ENCODE measurements around the gene SPINK1.
"Not testable (repeated sequence)": the region's sequence is repeated elsewhere in the genome, so short reads cannot be mapped to it uniquely, and the experiment has no call there.

Gene SPINK1

GRCh38 chr5:147831465-147831864 lies at the start of gene SPINK1:
Gene SPINK1, minus strand, starts transcription at chr5:147831671. Its CDS starts 94 bp downstream, at chr5:147831577.
- no CpG with 5 or more reads among the region's 3 CpGs for WGBS (ENCODE audit: insufficient coverage, insufficient read length)
- Histone ChIP-seq H3K27ac (ENCODE audit: low read length) (no peak within 1 kb of the TSS), H3K36me3 (ENCODE audit: control insufficient read depth, insufficient read depth, low read length) (no peaks in the 10 kb centered on the region), H3K27me3 (ENCODE audit: control insufficient read depth, insufficient read depth, low read length) (no peaks in the 10 kb centered on the region), H3K4me3 (ENCODE audit: low read length) (no peak within 1 kb of the TSS), H3K9me3 (ENCODE audit: control insufficient read depth, insufficient read depth, low read length) (no peaks in the 10 kb centered on the region), H3K4me1 (ENCODE audit: control insufficient read depth, insufficient read depth, low read length) (no peaks in the 10 kb centered on the region)
- no peak for DNase-seq (ENCODE audit: low read depth, low spot score)

GRCh38 chr5:147880487-147880886 lies 49.0 kb upstream of the SPINK1 start:
- Histone ChIP-seq H3K4me1 (ENCODE audit: control insufficient read depth, insufficient read depth, low read length) (peaks cover 6% of the 10 kb centered on the region; the same call in 1 of the 2 replicates), H3K27me3 (ENCODE audit: control insufficient read depth, insufficient read depth, low read length) (no peaks in the 10 kb centered on the region), H3K9me3 (ENCODE audit: control insufficient read depth, insufficient read depth, low read length) (no peaks in the 10 kb centered on the region), H3K4me3 (ENCODE audit: low read length) (no peak overlapping the region), H3K36me3 (ENCODE audit: control insufficient read depth, insufficient read depth, low read length) (no peaks in the 10 kb centered on the region; the same call in 1 of the 2 replicates), H3K27ac (ENCODE audit: low read length) (no peak overlapping the region)
- no peak for DNase-seq (ENCODE audit: low read depth, low spot score)
- WGBS (ENCODE audit: insufficient coverage, insufficient read length) = no CpG with 5 or more reads among the region's 2 CpGs

GRCh38 chr5:147879784-147880183 lies 48.3 kb upstream of the SPINK1 start:
- H3K4me1 ChIP-seq (ENCODE audit: control insufficient read depth, insufficient read depth, low read length) = peaks cover 8% of the 10 kb centered on the region; the same call in 1 of the 2 replicates
- no CpG with 5 or more reads among the region's 3 CpGs for WGBS (ENCODE audit: insufficient coverage, insufficient read length)
- no peaks in the 10 kb centered on the region for H3K27me3 ChIP-seq (ENCODE audit: control insufficient read depth, insufficient read depth, low read length)
- no peaks in the 10 kb centered on the region for H3K9me3 ChIP-seq (ENCODE audit: control insufficient read depth, insufficient read depth, low read length)
- no peak overlapping the region for H3K4me3 ChIP-seq (ENCODE audit: low read length)
- H3K36me3 ChIP-seq (ENCODE audit: control insufficient read depth, insufficient read depth, low read length) = no peaks in the 10 kb centered on the region; the same call in 1 of the 2 replicates
- H3K27ac ChIP-seq (ENCODE audit: low read length) = no peak overlapping the region
- no peak for DNase-seq (ENCODE audit: low read depth, low spot score)

- Histone ChIP-seq H3K36me3 (ENCODE audit: control insufficient read depth, insufficient read depth, low read length) (no peaks in the 10 kb centered on the region; the same call in 1 of the 2 replicates), H3K27ac (ENCODE audit: low read length) (no peak within 1 kb of the TSS), H3K4me3 (ENCODE audit: low read length) (no peak within 1 kb of the TSS), H3K9me3 (ENCODE audit: control insufficient read depth, insufficient read depth, low read length) (no peaks in the 10 kb centered on the region), H3K27me3 (ENCODE audit: control insufficient read depth, insufficient read depth, low read length) (no peaks in the 10 kb centered on the region), H3K4me1 (ENCODE audit: control insufficient read depth, insufficient read depth, low read length) (peaks cover 11% of the 10 kb centered on the region; the same call in 1 of the 2 replicates)
- no peak for DNase-seq (ENCODE audit: low read depth, low spot score)
- WGBS (ENCODE audit: insufficient coverage, insufficient read length) = no CpG with 5 or more reads among the region's 2 CpGs
Measured at GRCh38 chr5:147878066-147878759, 46.7 kb upstream of the SPINK1 start, which contains the start of gene SCGB3A2. Gene SCGB3A2, plus strand, starts transcription at chr5:147878711. Its CDS starts 93 bp downstream, at chr5:147878804.

GRCh38 chr5:147876626-147877025 lies 45.2 kb upstream of the SPINK1 start:
- Histone ChIP-seq H3K9me3 (ENCODE audit: control insufficient read depth, insufficient read depth, low read length) (no peaks in the 10 kb centered on the region), H3K27ac (ENCODE audit: low read length) (no peak overlapping the region), H3K4me1 (ENCODE audit: control insufficient read depth, insufficient read depth, low read length) (peaks cover 8% of the 10 kb centered on the region; the same call in 1 of the 2 replicates), H3K36me3 (ENCODE audit: control insufficient read depth, insufficient read depth, low read length) (peaks cover 3% of the 10 kb centered on the region; the same call in 1 of the 2 replicates), H3K27me3 (ENCODE audit: control insufficient read depth, insufficient read depth, low read length) (no peaks in the 10 kb centered on the region), H3K4me3 (ENCODE audit: low read length) (no peak overlapping the region)
- DNase-seq (ENCODE audit: low read depth, low spot score) = no peak
- no CpG with 5 or more reads among the region's 2 CpGs for WGBS (ENCODE audit: insufficient coverage, insufficient read length)

- Histone ChIP-seq H3K4me3 (ENCODE audit: low read length) (no peak overlapping the region), H3K27me3 (ENCODE audit: control insufficient read depth, insufficient read depth, low read length) (no peaks in the 10 kb centered on the region), H3K4me1 (ENCODE audit: control insufficient read depth, insufficient read depth, low read length) (peaks cover 8% of the 10 kb centered on the region; the same call in 1 of the 2 replicates), H3K9me3 (ENCODE audit: control insufficient read depth, insufficient read depth, low read length) (no peaks in the 10 kb centered on the region), H3K27ac (ENCODE audit: low read length) (no peak overlapping the region), H3K36me3 (ENCODE audit: control insufficient read depth, insufficient read depth, low read length) (peaks cover 4% of the 10 kb centered on the region; the same call in 1 of the 2 replicates)
- DNase-seq (ENCODE audit: low read depth, low spot score) = no peak
Measured at GRCh38 chr5:147876141-147876540, 44.7 kb upstream of the SPINK1 start.

GRCh38 chr5:147874910-147875367 lies 43.5 kb upstream of the SPINK1 start:
- no peaks in the 10 kb centered on the region for H3K27me3 ChIP-seq (ENCODE audit: control insufficient read depth, insufficient read depth, low read length)
- H3K27ac ChIP-seq (ENCODE audit: low read length) = peak overlapping the region; percentile 78
- peak; percentile 74 for DNase-seq (ENCODE audit: low read depth, low spot score)
- no peak overlapping the region; the same call in 1 of the 2 replicates for H3K4me3 ChIP-seq (ENCODE audit: low read length)
- H3K9me3 ChIP-seq (ENCODE audit: control insufficient read depth, insufficient read depth, low read length) = no peaks in the 10 kb centered on the region
- H3K4me1 ChIP-seq (ENCODE audit: control insufficient read depth, insufficient read depth, low read length) = peaks cover 8% of the 10 kb centered on the region; the same call in 1 of the 2 replicates
- no CpG with 5 or more reads among the region's 3 CpGs for WGBS (ENCODE audit: insufficient coverage, insufficient read length)
- peaks cover 4% of the 10 kb centered on the region; the same call in 1 of the 2 replicates for H3K36me3 ChIP-seq (ENCODE audit: control insufficient read depth, insufficient read depth, low read length)

GRCh38 chr5:147874118-147874875 lies 42.8 kb upstream of the SPINK1 start:
- Histone ChIP-seq H3K4me3 (ENCODE audit: low read length) (peak overlapping the region; percentile 34; the same call in 1 of the 2 replicates), H3K27ac (ENCODE audit: low read length) (peak overlapping the region; percentile 78)
- not testable (repeated sequence) for H3K4me1 ChIP-seq (ENCODE audit: control insufficient read depth, insufficient read depth, low read length); H3K27me3 ChIP-seq (ENCODE audit: control insufficient read depth, insufficient read depth, low read length); H3K9me3 ChIP-seq (ENCODE audit: control insufficient read depth, insufficient read depth, low read length); H3K36me3 ChIP-seq (ENCODE audit: control insufficient read depth, insufficient read depth, low read length)
- 92% methylated on average over 2 of the region's 8 CpGs for WGBS (ENCODE audit: insufficient coverage, insufficient read length)
- peak; percentile 88 for DNase-seq (ENCODE audit: low read depth, low spot score)

GRCh38 chr5:147872744-147873435 lies 41.4 kb upstream of the SPINK1 start:
- H3K36me3 ChIP-seq (ENCODE audit: control insufficient read depth, insufficient read depth, low read length); H3K9me3 ChIP-seq (ENCODE audit: control insufficient read depth, insufficient read depth, low read length); H3K4me1 ChIP-seq (ENCODE audit: control insufficient read depth, insufficient read depth, low read length); DNase-seq (ENCODE audit: low read depth, low spot score); H3K27me3 ChIP-seq (ENCODE audit: control insufficient read depth, insufficient read depth, low read length): not testable (repeated sequence)
- peak overlapping the region; percentile 44 for H3K27ac ChIP-seq (ENCODE audit: low read length)
- H3K4me3 ChIP-seq (ENCODE audit: low read length) = peak overlapping the region; percentile 76
- no CpG with 5 or more reads among the region's 16 CpGs for WGBS (ENCODE audit: insufficient coverage, insufficient read length)

GRCh38 chr5:147871980-147872549 lies 40.6 kb upstream of the SPINK1 start:
- H3K36me3 ChIP-seq (ENCODE audit: control insufficient read depth, insufficient read depth, low read length); H3K4me1 ChIP-seq (ENCODE audit: control insufficient read depth, insufficient read depth, low read length); H3K9me3 ChIP-seq (ENCODE audit: control insufficient read depth, insufficient read depth, low read length); DNase-seq (ENCODE audit: low read depth, low spot score); H3K27ac ChIP-seq (ENCODE audit: low read length); H3K27me3 ChIP-seq (ENCODE audit: control insufficient read depth, insufficient read depth, low read length): not testable (repeated sequence)
- H3K4me3 ChIP-seq (ENCODE audit: low read length) = peak overlapping the region; percentile 48; the same call in 1 of the 2 replicates
- no CpG with 5 or more reads among the region's 18 CpGs for WGBS (ENCODE audit: insufficient coverage, insufficient read length)
